ENCODE data around the gene COL6A3. TPM values are rescaled to one million over a fixed set of nuclear protein-coding genes. Genes with fewer than 3 reads are reported as not detected.

Gene COL6A3
- polyA plus RNA-seq, 1 donor (not counting 4 experiments of a cell fraction or from before 2014, with no cell fraction given), result not detected

- H3K27me3 ChIP-seq (ENCODE audit: control insufficient read depth, extremely low read depth, insufficient read depth, low read length), result peaks cover 22% of the 10 kb centered on the region
- DNase-seq (ENCODE audit: low read depth, low spot score), result no peak
- H3K4me1 ChIP-seq (ENCODE audit: control insufficient read depth, extremely low read depth, insufficient read depth, low read length), result peaks cover under 1% of the 10 kb centered on the region
- no peak overlapping the region for H3K9ac ChIP-seq (ENCODE audit: control insufficient read depth, extremely low read depth, insufficient read depth, low read length)
- dilution Hi-C loops (cut with MboI; ENCODE audit: extremely low pct_ligation_motif_present, low sequenced_read_pairs), result no loop called here
- H3K9me1 ChIP-seq (ENCODE audit: control insufficient read depth, extremely low read depth, insufficient read depth, low read length), result no peaks in the 10 kb centered on the region
- H3K79me2 ChIP-seq (ENCODE audit: control insufficient read depth, insufficient read depth, low read length), result no peaks in the 10 kb centered on the region
- no peak overlapping the region for H2AFZ ChIP-seq (ENCODE audit: control insufficient read depth, low read length)
- H3K9me3 ChIP-seq (ENCODE audit: control insufficient read depth, low read depth, low read length), result no peaks in the 10 kb centered on the region
- H3K27ac ChIP-seq (ENCODE audit: control insufficient read depth, insufficient read depth, low read length), result no peak overlapping the region
- no peak for TF ChIP-seq CTCF (optimal IDR thresholded peaks at IDR 0.05 in 1 of 3, IDR thresholded peaks at IDR 0.05 in 1 of 3, conservative IDR thresholded peaks at IDR 0.05 in 1 of 3; ENCODE audit: extremely low read depth in 1 of 3, insufficient read depth in 2 of 3, low read length in 3 of 3)
- no peak for TF ChIP-seq EZH2 (IDR thresholded peaks at IDR 0.05; ENCODE audit: low read length)
- no peaks in the 10 kb centered on the region for H3K36me3 ChIP-seq (ENCODE audit: control insufficient read depth in 2 of 2, extremely low read depth in 1 of 2, insufficient read depth in 2 of 2, low read length in 2 of 2)
- no peak for FAIRE-seq
- no peak overlapping the region for H3K4me3 ChIP-seq (ENCODE audit: control insufficient read depth in 2 of 3, extremely low read depth in 1 of 3, insufficient read depth in 2 of 3, low read depth in 1 of 3, low read length in 3 of 3)
- H4K20me1 ChIP-seq (ENCODE audit: control insufficient read depth, extremely low read depth, insufficient read depth, low read length), result no peaks in the 10 kb centered on the region
- no peak overlapping the region for H3K4me2 ChIP-seq (ENCODE audit: control insufficient read depth, extremely low read depth, insufficient read depth, low read depth, low read length)
Measured at GRCh38 chr2:237405006-237405559, 8.9 kb downstream of the COL6A3 start.

- Histone ChIP-seq H3K9me3 (ENCODE audit: control insufficient read depth, low read depth, low read length) (no peaks in the 10 kb centered on the region), H3K27ac (ENCODE audit: control insufficient read depth, insufficient read depth, low read length) (no peak overlapping the region), H3K9ac (ENCODE audit: control insufficient read depth, extremely low read depth, insufficient read depth, low read length) (no peak overlapping the region), H3K4me3 (ENCODE audit: control insufficient read depth in 2 of 3, extremely low read depth in 1 of 3, insufficient read depth in 2 of 3, low read depth in 1 of 3, low read length in 3 of 3) (no peak overlapping the region), H3K4me2 (ENCODE audit: control insufficient read depth, extremely low read depth, insufficient read depth, low read depth, low read length) (no peak overlapping the region), H4K20me1 (ENCODE audit: control insufficient read depth, extremely low read depth, insufficient read depth, low read length) (no peaks in the 10 kb centered on the region), H3K4me1 (ENCODE audit: control insufficient read depth, extremely low read depth, insufficient read depth, low read length) (no peaks in the 10 kb centered on the region), H3K36me3 (ENCODE audit: control insufficient read depth in 2 of 2, extremely low read depth in 1 of 2, insufficient read depth in 2 of 2, low read length in 2 of 2) (no peaks in the 10 kb centered on the region), H3K27me3 (ENCODE audit: control insufficient read depth, extremely low read depth, insufficient read depth, low read length) (peaks cover 27% of the 10 kb centered on the region), H3K9me1 (ENCODE audit: control insufficient read depth, extremely low read depth, insufficient read depth, low read length) (no peaks in the 10 kb centered on the region), H3K79me2 (ENCODE audit: control insufficient read depth, insufficient read depth, low read length) (no peaks in the 10 kb centered on the region), H2AFZ (ENCODE audit: control insufficient read depth, low read length) (no peak overlapping the region)
- FAIRE-seq (no peak), DNase-seq (ENCODE audit: low read depth, low spot score) (no peak)
- dilution Hi-C loops (cut with MboI; ENCODE audit: extremely low pct_ligation_motif_present, low sequenced_read_pairs), result no loop called here
- TF ChIP-seq EZH2 (IDR thresholded peaks at IDR 0.05; ENCODE audit: low read length) (no peak), CTCF (optimal IDR thresholded peaks at IDR 0.05 in 1 of 3, IDR thresholded peaks at IDR 0.05 in 1 of 3, conservative IDR thresholded peaks at IDR 0.05 in 1 of 3; ENCODE audit: extremely low read depth in 1 of 3, insufficient read depth in 2 of 3, low read length in 3 of 3) (no peak)
Measured at GRCh38 chr2:237404413-237404812, 9.6 kb downstream of the COL6A3 start.
